22Rv1 (cell line): ENCODE data around the gene SLC19A1.

ENCODE experiments used
- CTCF ChIP-seq: fragments of 450-650 bp; IDR thresholded peaks from 2 replicates; pipeline ENCODE4 v1.5.1; 2017; ENCODE audit warnings: mild to moderate bottlenecking
- ZFX ChIP-seq: fragments of 450-650 bp; IDR thresholded peaks from 2 replicates; pipeline ENCODE4 v1.6.1; 2017; ENCODE audit warnings: antibody characterized with exemption, borderline replicate concordance

GRCh38 chr21:45548711-45549491 lies 6.7 kb upstream of the SLC19A1 start:
- TF ChIP-seq CTCF: no peak
- TF ChIP-seq ZFX: no peak
